VCaP (cell line): ENCODE results near the gene ALDH2.

Source experiments
- H3K27ac ChIP-seq: fragments of 450-650 bp; 2 replicates; pipeline ENCODE4 v1.5.1; 2017
- CTCF ChIP-seq: fragments of 450-650 bp; conservative IDR thresholded peaks from 2 replicates; pipeline ENCODE4 v1.5.1; 2017; ENCODE audit warnings: mild to moderate bottlenecking, moderate library complexity

The ALDH2 gene

GRCh38 chr12:111792155-111792855 is 25.6 kb downstream of the ALDH2 start:
- TF ChIP-seq CTCF = no peak
- H3K27ac ChIP-seq = no peak overlapping the region

- no peak for TF ChIP-seq CTCF
These were observed 26.1 kb downstream of the ALDH2 start for GRCh38 chr12:111792856-111793235.

GRCh38 chr12:111798182-111798581 is 31.4 kb downstream of the ALDH2 start:
- H3K27ac ChIP-seq = no peak overlapping the region
- no peak for TF ChIP-seq CTCF

More at GRCh38 chr12:111792856-111793235, 26.1 kb downstream of the ALDH2 start:
- H3K27ac ChIP-seq = no peak overlapping the region

GRCh38 chr12:111799758-111800157 is 33.0 kb downstream of the ALDH2 start:
- no peak for TF ChIP-seq CTCF
- no peak overlapping the region for H3K27ac ChIP-seq

- no peak overlapping the region for H3K27ac ChIP-seq
- no peak for TF ChIP-seq CTCF
These were observed 36.4 kb downstream of the ALDH2 start for GRCh38 chr12:111803038-111803626.

GRCh38 chr12:111803851-111804250 is 37.1 kb downstream of the ALDH2 start:
- TF ChIP-seq CTCF = no peak
- no peak overlapping the region for H3K27ac ChIP-seq

- no peak overlapping the region for H3K27ac ChIP-seq
- TF ChIP-seq CTCF = no peak
These were observed 39.6 kb downstream of the ALDH2 start for GRCh38 chr12:111806304-111806703.
